HG03139 (cell line): ENCODE data around the gene RABGGTA.
"Not testable (repeated sequence)": the region's sequence is repeated elsewhere in the genome, so short reads cannot be mapped to it uniquely, and the experiment has no call there.

Source experiments
- ATAC-seq: cut with Tn5 transposase; IDR thresholded peaks from one replicate; pipeline ENCODE4 v1.9.1; 2021; ENCODE audit not compliant: unreplicated experiment

The RABGGTA gene

GRCh38 chr14:24222987-24223386, 48.4 kb downstream of the RABGGTA start:
- not testable (repeated sequence) for ATAC-seq

- no peak for ATAC-seq
Observed at GRCh38 chr14:24219521-24219920, 51.9 kb downstream of the RABGGTA start.

- ATAC-seq: no peak
Observed at GRCh38 chr14:24219080-24219479, 52.3 kb downstream of the RABGGTA start.

GRCh38 chr14:24216876-24217275, 54.5 kb downstream of the RABGGTA start:
- ATAC-seq: not testable (repeated sequence)

- ATAC-seq: no peak
Observed at GRCh38 chr14:24216345-24216699, 55.1 kb downstream of the RABGGTA start.
